ENCODE measurements around the gene P2RY1. TPM values are rescaled to one million over a fixed set of nuclear protein-coding genes. Genes with fewer than 3 reads are reported as not detected.
"Not testable (repeated sequence)": the region's sequence is repeated elsewhere in the genome, so short reads cannot be mapped to it uniquely, and the experiment has no call there.

P2RY1 gene
- total RNA-seq, 2 donors from 2014 or later, result 5.4 to 6.9 TPM

- Histone ChIP-seq H3K36me3 (replicated peaks in 1 of 2; ENCODE audit: insufficient read depth in 1 of 2, low read depth in 2 of 2) (no peaks in the 10 kb centered on the region), H3K27ac (peak overlapping the region in 1 of 4 donors; percentile 37), H3K9me3 (no peaks in the 10 kb centered on the region), H3K4me1 (no peaks in the 10 kb centered on the region), H3K27me3 (no peaks in the 10 kb centered on the region), H3K4me3 (no peak overlapping the region)
- no peak for TF ChIP-seq POLR2A (IDR thresholded peaks at IDR 0.05)
- no peak for TF ChIP-seq CTCF (IDR thresholded peaks at IDR 0.05)
- ATAC-seq, result no peak
- peak in 1 of 4 donors; percentile 31 for DNase-seq
- intact Hi-C loops (cut with DNase I), result no loop called here
- WGBS, 2 donors, result 76 to 78% methylated on average over 4 of the region's 4 CpGs
Measured at GRCh38 chr3:152858170-152858800, 23.4 kb downstream of the P2RY1 start.

GRCh38 chr3:152860736-152861135, 25.8 kb downstream of the P2RY1 start:
- no peak for DNase-seq
- H3K4me1 ChIP-seq, result no peaks in the 10 kb centered on the region
- no peaks in the 10 kb centered on the region for H3K36me3 ChIP-seq (replicated peaks in 1 of 2; ENCODE audit: insufficient read depth in 1 of 2, low read depth in 2 of 2)
- no peak for ATAC-seq
- H3K9me3 ChIP-seq, result no peaks in the 10 kb centered on the region
- 56 to 79% methylated on average over 1 of the region's 1 CpG for WGBS, 2 donors
- no peaks in the 10 kb centered on the region for H3K27me3 ChIP-seq
- TF ChIP-seq POLR2A (IDR thresholded peaks at IDR 0.05), result no peak
- no peak for TF ChIP-seq CTCF (IDR thresholded peaks at IDR 0.05)
- H3K4me3 ChIP-seq, result no peak overlapping the region
- H3K27ac ChIP-seq, result no peak overlapping the region
- intact Hi-C loops (cut with DNase I), result no loop called here

GRCh38 chr3:152865668-152866245, 30.8 kb downstream of the P2RY1 start:
- Histone ChIP-seq H3K27ac (no peak overlapping the region), H3K4me1 (no peaks in the 10 kb centered on the region), H3K4me3 (no peak overlapping the region), H3K27me3 (no peaks in the 10 kb centered on the region), H3K36me3 (replicated peaks in 1 of 2; ENCODE audit: insufficient read depth in 1 of 2, low read depth in 2 of 2) (no peaks in the 10 kb centered on the region), H3K9me3 (no peaks in the 10 kb centered on the region)
- ATAC-seq (no peak), DNase-seq (no peak)
- intact Hi-C loops (cut with DNase I), result no loop called here
- TF ChIP-seq POLR2A (IDR thresholded peaks at IDR 0.05) (no peak), CTCF (IDR thresholded peaks at IDR 0.05) (no peak)

GRCh38 chr3:152870027-152870426, 35.1 kb downstream of the P2RY1 start:
- H3K9me3 ChIP-seq, result no peaks in the 10 kb centered on the region
- peak in 1 of 4 donors; percentile 31 for DNase-seq
- no peak for TF ChIP-seq CTCF (IDR thresholded peaks at IDR 0.05)
- TF ChIP-seq POLR2A (IDR thresholded peaks at IDR 0.05), result no peak
- H3K27me3 ChIP-seq, result no peaks in the 10 kb centered on the region
- H3K36me3 ChIP-seq (replicated peaks in 1 of 2; ENCODE audit: insufficient read depth in 1 of 2, low read depth in 2 of 2), result no peaks in the 10 kb centered on the region
- 71 to 72% methylated on average over 5 of the region's 5 CpGs for WGBS, 2 donors
- H3K27ac ChIP-seq, result no peak overlapping the region
- intact Hi-C loops (cut with DNase I), result no loop called here
- H3K4me3 ChIP-seq, result no peak overlapping the region
- no peak for ATAC-seq
- H3K4me1 ChIP-seq, result no peaks in the 10 kb centered on the region

GRCh38 chr3:152873314-152873713, 38.4 kb downstream of the P2RY1 start:
- DNase-seq; H3K4me3 ChIP-seq; H3K9me3 ChIP-seq; intact Hi-C loops (cut with DNase I); ATAC-seq; H3K4me1 ChIP-seq; H3K27me3 ChIP-seq; H3K36me3 ChIP-seq (replicated peaks in 1 of 2; ENCODE audit: insufficient read depth in 1 of 2, low read depth in 2 of 2); H3K27ac ChIP-seq: not testable (repeated sequence)
